ENCODE results near the gene PTGES2. TPM values are rescaled to one million over a fixed set of nuclear protein-coding genes. Genes with fewer than 3 reads are reported as not detected.

Gene PTGES2
- total and polyA plus RNA-seq, 2 of the 13 experiments (the other 11 are each of a cell fraction or from before 2014, with no cell fraction given) = 63.7 to 79.8 TPM

DNA sequence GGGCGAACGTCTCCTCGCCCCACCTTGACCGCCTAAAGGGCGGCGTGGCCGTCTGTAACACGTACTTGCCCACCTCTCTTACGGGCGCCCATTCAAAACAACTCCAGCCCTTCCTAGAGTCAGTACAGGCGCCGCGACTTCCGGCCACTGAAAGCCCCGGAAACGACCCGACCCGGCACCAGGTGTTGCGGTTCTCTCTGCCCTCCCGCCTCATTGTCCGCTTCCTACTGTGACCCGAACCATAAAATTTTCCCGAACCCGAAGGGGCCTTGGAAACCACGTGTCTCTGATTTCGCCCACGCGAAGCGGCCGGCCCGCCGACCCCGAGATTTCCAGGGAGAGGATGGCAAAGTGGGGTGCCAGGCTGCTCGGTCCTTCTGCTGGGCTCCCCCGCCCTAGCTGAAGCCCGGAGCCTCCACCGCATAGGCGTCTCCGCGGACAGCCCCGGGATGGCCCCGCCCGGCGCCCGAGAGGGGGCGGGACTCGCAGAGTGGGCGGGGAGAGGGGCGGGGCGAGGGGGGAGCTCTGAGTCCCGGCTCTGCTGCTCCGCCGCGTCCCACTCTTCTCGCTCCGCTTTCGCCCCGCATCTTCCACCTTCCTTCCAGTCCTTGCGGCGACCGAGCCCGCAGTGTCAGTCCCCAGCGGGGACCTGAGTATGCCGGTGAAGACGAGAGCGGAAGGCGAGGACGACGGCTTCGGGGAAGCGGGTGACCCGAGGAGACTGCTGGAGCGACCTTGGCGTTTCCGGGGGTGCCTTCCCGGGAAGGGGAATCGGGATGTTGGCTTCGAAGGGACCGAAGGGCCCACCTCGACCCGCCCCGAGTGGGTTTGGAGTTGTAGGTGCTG lies 684 bp upstream of the PTGES2 start (continued):
- no peak for TF ChIP-seq REPIN1 (CRISPR knock-in tag; IDR thresholded peaks at IDR 0.05; ENCODE audit: borderline replicate concordance, low read depth)
- TF ChIP-seq HES4 (CRISPR knock-in tag; IDR thresholded peaks at IDR 0.05; ENCODE audit: borderline replicate concordance) = no peak
- TF ChIP-seq, protein P1, sequence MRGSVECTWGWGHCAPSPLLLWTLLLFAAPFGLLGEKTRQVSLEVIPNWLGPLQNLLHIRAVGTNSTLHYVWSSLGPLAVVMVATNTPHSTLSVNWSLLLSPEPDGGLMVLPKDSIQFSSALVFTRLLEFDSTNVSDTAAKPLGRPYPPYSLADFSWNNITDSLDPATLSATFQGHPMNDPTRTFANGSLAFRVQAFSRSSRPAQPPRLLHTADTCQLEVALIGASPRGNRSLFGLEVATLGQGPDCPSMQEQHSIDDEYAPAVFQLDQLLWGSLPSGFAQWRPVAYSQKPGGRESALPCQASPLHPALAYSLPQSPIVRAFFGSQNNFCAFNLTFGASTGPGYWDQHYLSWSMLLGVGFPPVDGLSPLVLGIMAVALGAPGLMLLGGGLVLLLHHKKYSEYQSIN (CRISPR knock-in tag; IDR thresholded peaks at IDR 0.05; ENCODE audit: borderline replicate concordance) = no peak
- TF ChIP-seq ZNF350 (CRISPR knock-in tag; IDR thresholded peaks at IDR 0.05; ENCODE audit: borderline replicate concordance, low read depth) = peak; percentile 42; the same call in 1 of the 2 replicates
- no peak for TF ChIP-seq JUND (CRISPR knock-in tag; IDR thresholded peaks at IDR 0.05)
- 0 out of 2 replicates have a peak, but pooled peaks have one; percentile 42 for TF ChIP-seq ZNF547 (CRISPR knock-in tag; IDR thresholded peaks at IDR 0.05)
- TF ChIP-seq, protein P2, sequence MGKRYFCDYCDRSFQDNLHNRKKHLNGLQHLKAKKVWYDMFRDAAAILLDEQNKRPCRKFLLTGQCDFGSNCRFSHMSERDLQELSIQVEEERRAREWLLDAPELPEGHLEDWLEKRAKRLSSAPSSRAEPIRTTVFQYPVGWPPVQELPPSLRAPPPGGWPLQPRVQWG (CRISPR knock-in tag; IDR thresholded peaks at IDR 0.05; ENCODE audit: borderline replicate concordance, low read depth) = no peak
- TF ChIP-seq CAMTA2 (CRISPR knock-in tag; IDR thresholded peaks at IDR 0.05; ENCODE audit: borderline replicate concordance) = no peak
- no peak for TF ChIP-seq ZSCAN20 (CRISPR knock-in tag; IDR thresholded peaks at IDR 0.05; ENCODE audit: borderline replicate concordance)
- TF ChIP-seq BRD4 (CRISPR knock-in tag; IDR thresholded peaks at IDR 0.05) = no peak
- TF ChIP-seq BHLHE40 (IDR thresholded peaks at IDR 0.05; ENCODE audit: low read length) = peak; percentile 23; the same call in 1 of the 2 replicates
- no peak for TF ChIP-seq ZBTB38 (CRISPR knock-in tag; IDR thresholded peaks at IDR 0.05)
- no peak for TF ChIP-seq NFKB2 (CRISPR knock-in tag; IDR thresholded peaks at IDR 0.05; ENCODE audit: borderline replicate concordance)
- TF ChIP-seq, protein P3, sequence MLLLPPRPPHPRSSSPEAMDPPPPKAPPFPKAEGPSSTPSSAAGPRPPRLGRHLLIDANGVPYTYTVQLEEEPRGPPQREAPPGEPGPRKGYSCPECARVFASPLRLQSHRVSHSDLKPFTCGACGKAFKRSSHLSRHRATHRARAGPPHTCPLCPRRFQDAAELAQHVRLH (CRISPR knock-in tag; IDR thresholded peaks at IDR 0.05; ENCODE audit: borderline replicate concordance, low read depth) = peak; percentile 42; the same call in 1 of the 2 replicates
- peak; percentile 12; the same call in 1 of the 2 replicates for TF ChIP-seq ZNF788 (CRISPR knock-in tag; IDR thresholded peaks at IDR 0.05; ENCODE audit: borderline replicate concordance)
- TF ChIP-seq ETV5 (CRISPR knock-in tag; IDR thresholded peaks at IDR 0.05; ENCODE audit: borderline replicate concordance) = peak; percentile 48; the same call in 1 of the 2 replicates
- TF ChIP-seq, protein P4, sequence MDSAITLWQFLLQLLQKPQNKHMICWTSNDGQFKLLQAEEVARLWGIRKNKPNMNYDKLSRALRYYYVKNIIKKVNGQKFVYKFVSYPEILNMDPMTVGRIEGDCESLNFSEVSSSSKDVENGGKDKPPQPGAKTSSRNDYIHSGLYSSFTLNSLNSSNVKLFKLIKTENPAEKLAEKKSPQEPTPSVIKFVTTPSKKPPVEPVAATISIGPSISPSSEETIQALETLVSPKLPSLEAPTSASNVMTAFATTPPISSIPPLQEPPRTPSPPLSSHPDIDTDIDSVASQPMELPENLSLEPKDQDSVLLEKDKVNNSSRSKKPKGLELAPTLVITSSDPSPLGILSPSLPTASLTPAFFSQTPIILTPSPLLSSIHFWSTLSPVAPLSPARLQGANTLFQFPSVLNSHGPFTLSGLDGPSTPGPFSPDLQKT (CRISPR knock-in tag; IDR thresholded peaks at IDR 0.05; ENCODE audit: borderline replicate concordance) = no peak
- no peak for TF ChIP-seq ZNF713 (CRISPR knock-in tag; IDR thresholded peaks at IDR 0.05)
- TF ChIP-seq, protein P5, sequence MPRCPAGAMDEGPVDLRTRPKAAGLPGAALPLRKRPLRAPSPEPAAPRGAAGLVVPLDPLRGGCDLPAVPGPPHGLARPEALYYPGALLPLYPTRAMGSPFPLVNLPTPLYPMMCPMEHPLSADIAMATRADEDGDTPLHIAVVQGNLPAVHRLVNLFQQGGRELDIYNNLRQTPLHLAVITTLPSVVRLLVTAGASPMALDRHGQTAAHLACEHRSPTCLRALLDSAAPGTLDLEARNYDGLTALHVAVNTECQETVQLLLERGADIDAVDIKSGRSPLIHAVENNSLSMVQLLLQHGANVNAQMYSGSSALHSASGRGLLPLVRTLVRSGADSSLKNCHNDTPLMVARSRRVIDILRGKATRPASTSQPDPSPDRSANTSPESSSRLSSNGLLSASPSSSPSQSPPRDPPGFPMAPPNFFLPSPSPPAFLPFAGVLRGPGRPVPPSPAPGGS (CRISPR knock-in tag; IDR thresholded peaks at IDR 0.05) = peak; percentile 43; the same call in 1 of the 2 replicates
- no peak for TF ChIP-seq NFIB (CRISPR knock-in tag; IDR thresholded peaks at IDR 0.05; ENCODE audit: borderline replicate concordance)
- no peak for TF ChIP-seq ZNF577 (CRISPR knock-in tag; IDR thresholded peaks at IDR 0.05; ENCODE audit: borderline replicate concordance, low read depth)
- TF ChIP-seq, protein P6, sequence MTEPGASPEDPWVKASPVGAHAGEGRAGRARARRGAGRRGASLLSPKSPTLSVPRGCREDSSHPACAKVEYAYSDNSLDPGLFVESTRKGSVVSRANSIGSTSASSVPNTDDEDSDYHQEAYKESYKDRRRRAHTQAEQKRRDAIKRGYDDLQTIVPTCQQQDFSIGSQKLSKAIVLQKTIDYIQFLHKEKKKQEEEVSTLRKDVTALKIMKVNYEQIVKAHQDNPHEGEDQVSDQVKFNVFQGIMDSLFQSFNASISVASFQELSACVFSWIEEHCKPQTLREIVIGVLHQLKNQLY (CRISPR knock-in tag; IDR thresholded peaks at IDR 0.05) = peak; percentile 25; the same call in 1 of the 2 replicates
- no peak for TF ChIP-seq EED (CRISPR knock-in tag; IDR thresholded peaks at IDR 0.05)
- no peak for TF ChIP-seq TBP (CRISPR knock-in tag; IDR thresholded peaks at IDR 0.05)
- peak; percentile 41; the same call in 1 of the 2 replicates for TF ChIP-seq NR2F2 (IDR thresholded peaks at IDR 0.05; ENCODE audit: borderline replicate concordance, low read depth)
